Measurements from ENCODE around the gene SPTLC3. TPM values are rescaled to one million over a fixed set of nuclear protein-coding genes. Genes with fewer than 3 reads are reported as not detected.

Gene SPTLC3
- total RNA-seq, 1 donor from 2014 or later = 30.1 TPM

GRCh38 chr20:13022401-13023155 is 13.8 kb downstream of the SPTLC3 start:
- no peak for ATAC-seq
- DNase-seq (ENCODE audit: low spot score) = no peak
- intact Hi-C loops (cut with DNase I) = no loop called here

- ATAC-seq (no peak), DNase-seq (ENCODE audit: low spot score) (no peak)
- intact Hi-C loops (cut with DNase I) = no loop called here
Measured at GRCh38 chr20:13024596-13024995, 15.8 kb downstream of the SPTLC3 start.

GRCh38 chr20:13025181-13025580 is 16.4 kb downstream of the SPTLC3 start:
- DNase-seq (ENCODE audit: low spot score) (no peak), ATAC-seq (no peak)
- intact Hi-C loops (cut with DNase I) = no loop called here

- no peak for DNase-seq (ENCODE audit: low spot score)
- no peak for ATAC-seq
- intact Hi-C loops (cut with DNase I) = no loop called here
Measured at GRCh38 chr20:13028001-13028400, 19.2 kb downstream of the SPTLC3 start.

- no peak for DNase-seq (ENCODE audit: low spot score)
- intact Hi-C loops (cut with DNase I) = no loop called here
- ATAC-seq = no peak
Measured at GRCh38 chr20:13028673-13029072, 19.9 kb downstream of the SPTLC3 start.

GRCh38 chr20:13029687-13030375 is 21.1 kb downstream of the SPTLC3 start:
- intact Hi-C loops (cut with DNase I) = no loop called here
- DNase-seq (ENCODE audit: low spot score) = no peak
- peak; percentile 86 for ATAC-seq

GRCh38 chr20:13031751-13032150 is 23.0 kb downstream of the SPTLC3 start:
- DNase-seq (ENCODE audit: low spot score) (no peak), ATAC-seq (no peak)
- intact Hi-C loops (cut with DNase I) = no loop called here

GRCh38 chr20:13034115-13034514 is 25.3 kb downstream of the SPTLC3 start:
- intact Hi-C loops (cut with DNase I) = no loop called here
- DNase-seq (ENCODE audit: low spot score) = no peak
- no peak for ATAC-seq

GRCh38 chr20:13034936-13035335 is 26.2 kb downstream of the SPTLC3 start:
- intact Hi-C loops (cut with DNase I) = no loop called here
- DNase-seq (ENCODE audit: low spot score) (no peak), ATAC-seq (no peak)

GRCh38 chr20:13035399-13036152 is 26.8 kb downstream of the SPTLC3 start:
- ATAC-seq (no peak), DNase-seq (ENCODE audit: low spot score) (no peak)
- intact Hi-C loops (cut with DNase I) = no loop called here

- DNase-seq (ENCODE audit: low spot score) (no peak), ATAC-seq (no peak)
- intact Hi-C loops (cut with DNase I) = no loop called here
Measured at GRCh38 chr20:13037727-13038126, 29.0 kb downstream of the SPTLC3 start.

GRCh38 chr20:13041574-13042457 is 33.0 kb downstream of the SPTLC3 start:
- ATAC-seq (no peak), DNase-seq (ENCODE audit: low spot score) (no peak)
- intact Hi-C loops (cut with DNase I) = no loop called here

GRCh38 chr20:13042458-13042794 is 33.7 kb downstream of the SPTLC3 start:
- DNase-seq (ENCODE audit: low spot score) = no peak
- intact Hi-C loops (cut with DNase I) = no loop called here
- ATAC-seq = no peak

GRCh38 chr20:13046409-13046808 is 37.6 kb downstream of the SPTLC3 start:
- no peak for DNase-seq (ENCODE audit: low spot score)
- intact Hi-C loops (cut with DNase I) = no loop called here

GRCh38 chr20:13054011-13054410 is 45.2 kb downstream of the SPTLC3 start:
- intact Hi-C loops (cut with DNase I) = no loop called here
- DNase-seq (ENCODE audit: low spot score) = no peak
- peak; percentile 22 for ATAC-seq

More at GRCh38 chr20:13046409-13046808, 37.6 kb downstream of the SPTLC3 start:
- ATAC-seq = no peak

- ATAC-seq (no peak), DNase-seq (ENCODE audit: low spot score) (no peak)
- intact Hi-C loops (cut with DNase I) = no loop called here
Measured at GRCh38 chr20:13058666-13059389, 50.1 kb downstream of the SPTLC3 start.

GRCh38 chr20:13059398-13060136 is 50.8 kb downstream of the SPTLC3 start:
- DNase-seq (ENCODE audit: low spot score) (no peak), ATAC-seq (no peak)
- intact Hi-C loops (cut with DNase I) = no loop called here

GRCh38 chr20:13060327-13060726 is 51.6 kb downstream of the SPTLC3 start:
- ATAC-seq (no peak), DNase-seq (ENCODE audit: low spot score) (no peak)
- intact Hi-C loops (cut with DNase I) = no loop called here

Measured in sciatic nerve (tissue), 2 donors.